Thyroid gland (tissue), 4 donors: Measurements from ENCODE around the gene EIF3D. TPM values are rescaled to one million over a fixed set of nuclear protein-coding genes. Genes with fewer than 3 reads are reported as not detected.

Source experiments
- DNase-seq, 2 donors: peaks; one replicate each; pipeline ENCODE4 v3.0.0-alpha.2; 2019
- H3K27ac ChIP-seq, 3 donors: fragments of 200-600 bp; sonication (generic); 1 replicate in 2 of 3; 2 replicates in 1 of 3; pipeline ENCODE4 v1.5.1; 2016 to 2019; ENCODE audit warnings: mild to moderate bottlenecking in 1 of 3, moderate library complexity in 1 of 3
- H3K27me3 ChIP-seq: fragments of 200-600 bp; sonication (generic); one replicate; pipeline ENCODE4 v1.5.1; 2019
- H3K36me3 ChIP-seq, 2 donors: fragments of 200-600 bp; sonication (generic); one replicate each; pipeline ENCODE4 v1.5.1; 2016 to 2019
- H3K4me1 ChIP-seq, 2 donors: fragments of 200-600 bp; sonication (generic); one replicate each; pipeline ENCODE4 v1.5.1; 2017 to 2019
- H3K4me3 ChIP-seq, 3 donors: fragments of 200-600 bp; sonication (generic); replicated peaks in 1 of 3; 1 replicate in 2 of 3; 2 replicates in 1 of 3; pipeline ENCODE4 v1.5.1; 2016; ENCODE audit warnings: mild to moderate bottlenecking in 1 of 3
- H3K9me3 ChIP-seq: fragments of 200-600 bp; sonication (generic); one replicate; pipeline ENCODE4 v1.5.1; 2017
- POLR2A ChIP-seq, 2 donors: fragments of 450-650 bp; IDR thresholded peaks; one replicate each; pipeline ENCODE4 v1.6.1; 2017; ENCODE audit warnings: antibody characterized with exemption in 2 of 2, mild to moderate bottlenecking in 2 of 2, moderate library complexity in 1 of 2
- WGBS, 2 donors: methylation state at CpG; one replicate each; pipeline ENCODE4 v1.1.5; 2017; 5-methylcytosine and 5-hydroxymethylcytosine counted together
- intact Hi-C: fragments of 100-400 bp; cut with DNase I; formaldehyde crosslinking; loops from one replicate; pipeline ENCODE4 v1.15.1; 2023
- total RNA-seq, 4 donors: library from RNA; depleted of rRNA; stranded (reverse); fragments of >200 nt; gene quantifications; one replicate each; pipeline ENCODE4 v1.2.3, GENCODE V29; 2016
- TF ChIP-seq, protein P1 (sequence below), 6 experiments: fragments of 200-600 bp in 3 of 6; fragments of 450-650 bp in 3 of 6; sonication (generic) in 3 of 6; IDR thresholded peaks; one replicate each; pipeline ENCODE4 v1.5.1; 2016 to 2019; ENCODE audit warnings: antibody characterized with exemption in 6 of 6, mild to moderate bottlenecking in 2 of 6, inconsistent platforms in 1 of 6, moderate library complexity in 1 of 6

EIF3D gene
- total RNA-seq, 4 donors from 2014 or later: 213 to 427 (median 309) TPM

GRCh38 chr22:36550701-36551495 is 21.9 kb upstream of the EIF3D start:
- H3K9me3 ChIP-seq: no peaks in the 10 kb centered on the region
- H3K4me3 ChIP-seq: no peak overlapping the region
- no peaks in the 10 kb centered on the region for H3K27me3 ChIP-seq
- no peaks in the 10 kb centered on the region for H3K36me3 ChIP-seq
- H3K27ac ChIP-seq: no peak overlapping the region
- DNase-seq: no peak
- WGBS, 2 donors: 66 to 70% methylated on average over 11 to 13 of the region's 13 CpGs
- no peak for TF ChIP-seq POLR2A (IDR thresholded peaks at IDR 0.05)
- TF ChIP-seq, protein P1, sequence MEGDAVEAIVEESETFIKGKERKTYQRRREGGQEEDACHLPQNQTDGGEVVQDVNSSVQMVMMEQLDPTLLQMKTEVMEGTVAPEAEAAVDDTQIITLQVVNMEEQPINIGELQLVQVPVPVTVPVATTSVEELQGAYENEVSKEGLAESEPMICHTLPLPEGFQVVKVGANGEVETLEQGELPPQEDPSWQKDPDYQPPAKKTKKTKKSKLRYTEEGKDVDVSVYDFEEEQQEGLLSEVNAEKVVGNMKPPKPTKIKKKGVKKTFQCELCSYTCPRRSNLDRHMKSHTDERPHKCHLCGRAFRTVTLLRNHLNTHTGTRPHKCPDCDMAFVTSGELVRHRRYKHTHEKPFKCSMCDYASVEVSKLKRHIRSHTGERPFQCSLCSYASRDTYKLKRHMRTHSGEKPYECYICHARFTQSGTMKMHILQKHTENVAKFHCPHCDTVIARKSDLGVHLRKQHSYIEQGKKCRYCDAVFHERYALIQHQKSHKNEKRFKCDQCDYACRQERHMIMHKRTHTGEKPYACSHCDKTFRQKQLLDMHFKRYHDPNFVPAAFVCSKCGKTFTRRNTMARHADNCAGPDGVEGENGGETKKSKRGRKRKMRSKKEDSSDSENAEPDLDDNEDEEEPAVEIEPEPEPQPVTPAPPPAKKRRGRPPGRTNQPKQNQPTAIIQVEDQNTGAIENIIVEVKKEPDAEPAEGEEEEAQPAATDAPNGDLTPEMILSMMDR (IDR thresholded peaks at IDR 0.05): no peak
- intact Hi-C loops: no loop called here
- H3K4me1 ChIP-seq: no peaks in the 10 kb centered on the region

- Histone ChIP-seq H3K9me3 (no peaks in the 10 kb centered on the region), H3K27ac (no peak overlapping the region), H3K4me3 (no peak overlapping the region), H3K27me3 (no peaks in the 10 kb centered on the region), H3K4me1 (no peaks in the 10 kb centered on the region), H3K36me3 (no peaks in the 10 kb centered on the region)
- TF ChIP-seq, protein P1 (IDR thresholded peaks at IDR 0.05): no peak
- no peak for TF ChIP-seq POLR2A (IDR thresholded peaks at IDR 0.05)
- DNase-seq: no peak
- intact Hi-C loops: loop anchor here (5.0 to 10.0 kb wide), 2 partner anchors 236 to 308 kb away; no protein-coding TSS in a partner anchor
- WGBS, 2 donors: 53 to 64% methylated on average over 5 of the region's 5 CpGs
Observed at GRCh38 chr22:36549033-36549432, 20.1 kb upstream of the EIF3D start.

- no peaks in the 10 kb centered on the region for H3K36me3 ChIP-seq
- no peak for TF ChIP-seq POLR2A (IDR thresholded peaks at IDR 0.05)
- TF ChIP-seq, protein P1 (IDR thresholded peaks at IDR 0.05): no peak
- no peak overlapping the region for H3K27ac ChIP-seq
- no peaks in the 10 kb centered on the region for H3K4me1 ChIP-seq
- no peak overlapping the region for H3K4me3 ChIP-seq
- no peaks in the 10 kb centered on the region for H3K27me3 ChIP-seq
- 33 to 61% methylated on average over 8 to 13 of the region's 14 CpGs for WGBS, 2 donors
- intact Hi-C loops: loop anchor here (5.0 to 10.0 kb wide), 2 partner anchors 236 to 309 kb away; no protein-coding TSS in a partner anchor
- DNase-seq: peak; percentile 25 to 43
- H3K9me3 ChIP-seq: no peaks in the 10 kb centered on the region
Observed at GRCh38 chr22:36548606-36549005, 19.6 kb upstream of the EIF3D start.

DNA sequence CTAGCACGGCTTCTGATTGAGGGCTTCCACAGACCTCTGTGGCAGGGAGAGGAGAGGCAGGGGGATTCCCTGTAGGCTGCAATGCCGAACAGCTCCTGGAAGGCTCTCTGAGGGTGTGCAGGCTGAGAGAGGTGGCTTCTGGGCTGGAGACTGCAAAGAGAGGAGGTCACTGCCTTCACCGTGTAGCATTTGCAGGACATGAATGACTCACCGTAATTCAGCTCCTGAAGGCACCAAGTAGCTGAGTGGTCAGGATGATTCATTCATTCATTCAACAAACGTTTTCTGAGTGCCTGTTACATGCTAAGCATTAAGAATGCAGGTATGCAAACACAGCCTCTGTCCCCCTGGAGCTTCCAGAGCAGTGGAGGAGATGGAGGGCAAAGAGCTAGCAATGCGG is 18.0 kb upstream of the EIF3D start:
- no peak for DNase-seq
- Histone ChIP-seq H3K36me3 (no peaks in the 10 kb centered on the region), H3K9me3 (no peaks in the 10 kb centered on the region), H3K4me3 (no peak overlapping the region), H3K27ac (no peak overlapping the region), H3K4me1 (no peaks in the 10 kb centered on the region), H3K27me3 (no peaks in the 10 kb centered on the region)
- TF ChIP-seq POLR2A (IDR thresholded peaks at IDR 0.05): no peak
- TF ChIP-seq, protein P1 (IDR thresholded peaks at IDR 0.05): no peak
- 45 to 62% methylated on average over 6 of the region's 6 CpGs for WGBS, 2 donors
- intact Hi-C loops: loop anchor here (5.0 to 10.0 kb wide), 2 partner anchors 238 to 310 kb away; no protein-coding TSS in a partner anchor
